Thyroid gland (tissue), 4 donors: Measurements from ENCODE around the gene ARHGAP22. TPM values are rescaled to one million over a fixed set of nuclear protein-coding genes. Genes with fewer than 3 reads are reported as not detected.

ENCODE experiments used
- DNase-seq, 2 donors: peaks; one replicate each; pipeline ENCODE4 v3.0.0-alpha.2; 2019
- H3K27ac ChIP-seq, 3 donors: fragments of 200-600 bp; sonication (generic); 1 replicate in 2 of 3; 2 replicates in 1 of 3; pipeline ENCODE4 v1.5.1; 2016 to 2019; ENCODE audit warnings: mild to moderate bottlenecking in 1 of 3, moderate library complexity in 1 of 3
- H3K27me3 ChIP-seq: fragments of 200-600 bp; sonication (generic); one replicate; pipeline ENCODE4 v1.5.1; 2019
- H3K36me3 ChIP-seq, 2 donors: fragments of 200-600 bp; sonication (generic); one replicate each; pipeline ENCODE4 v1.5.1; 2016 to 2019
- H3K4me1 ChIP-seq, 2 donors: fragments of 200-600 bp; sonication (generic); one replicate each; pipeline ENCODE4 v1.5.1; 2017 to 2019
- H3K4me3 ChIP-seq, 3 donors: fragments of 200-600 bp; sonication (generic); replicated peaks in 1 of 3; 1 replicate in 2 of 3; 2 replicates in 1 of 3; pipeline ENCODE4 v1.5.1; 2016; ENCODE audit warnings: mild to moderate bottlenecking in 1 of 3
- H3K9me3 ChIP-seq: fragments of 200-600 bp; sonication (generic); one replicate; pipeline ENCODE4 v1.5.1; 2017
- POLR2A ChIP-seq, 2 donors: fragments of 450-650 bp; IDR thresholded peaks; one replicate each; pipeline ENCODE4 v1.6.1; 2017; ENCODE audit warnings: antibody characterized with exemption in 2 of 2, mild to moderate bottlenecking in 2 of 2, moderate library complexity in 1 of 2
- WGBS, 2 donors: methylation state at CpG; one replicate each; pipeline ENCODE4 v1.1.5; 2017; 5-methylcytosine and 5-hydroxymethylcytosine counted together
- intact Hi-C: fragments of 100-400 bp; cut with DNase I; formaldehyde crosslinking; loops from one replicate; pipeline ENCODE4 v1.15.1; 2023
- total RNA-seq, 4 donors: library from RNA; depleted of rRNA; stranded (reverse); fragments of >200 nt; gene quantifications; one replicate each; pipeline ENCODE4 v1.2.3, GENCODE V29; 2016
- TF ChIP-seq, protein P1 (sequence below), 6 experiments: fragments of 200-600 bp in 3 of 6; fragments of 450-650 bp in 3 of 6; sonication (generic) in 3 of 6; IDR thresholded peaks; one replicate each; pipeline ENCODE4 v1.5.1; 2016 to 2019; ENCODE audit warnings: antibody characterized with exemption in 6 of 6, mild to moderate bottlenecking in 2 of 6, inconsistent platforms in 1 of 6, moderate library complexity in 1 of 6

Gene ARHGAP22
- total RNA-seq, 4 donors from 2014 or later = 3.4 to 29.5 (median 19.1) TPM

DNA sequence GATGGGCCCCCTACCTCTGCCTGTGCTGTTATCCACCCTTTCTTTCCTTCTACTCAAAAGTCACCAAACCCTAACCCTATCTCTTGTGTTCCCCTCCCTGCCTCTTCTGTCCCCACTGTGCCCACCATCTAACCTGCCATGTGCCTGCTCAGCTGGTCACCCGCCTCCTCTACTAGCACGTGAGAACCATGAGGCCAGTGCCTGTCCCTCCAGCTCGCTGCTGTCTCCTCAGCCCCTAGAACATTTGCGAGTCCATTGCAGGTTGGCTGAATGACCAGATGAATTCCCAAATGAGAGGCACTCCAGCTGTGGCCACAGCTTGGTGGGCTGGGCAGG lies 129.0 kb downstream of the ARHGAP22 start:
- Histone ChIP-seq H3K9me3 (no peaks in the 10 kb centered on the region), H3K4me1 (no peaks in the 10 kb centered on the region), H3K27me3 (no peaks in the 10 kb centered on the region), H3K4me3 (no peak overlapping the region), H3K27ac (no peak overlapping the region), H3K36me3 (no peaks in the 10 kb centered on the region)
- intact Hi-C loops = no loop called here
- no peak for DNase-seq
- TF ChIP-seq, protein P1, sequence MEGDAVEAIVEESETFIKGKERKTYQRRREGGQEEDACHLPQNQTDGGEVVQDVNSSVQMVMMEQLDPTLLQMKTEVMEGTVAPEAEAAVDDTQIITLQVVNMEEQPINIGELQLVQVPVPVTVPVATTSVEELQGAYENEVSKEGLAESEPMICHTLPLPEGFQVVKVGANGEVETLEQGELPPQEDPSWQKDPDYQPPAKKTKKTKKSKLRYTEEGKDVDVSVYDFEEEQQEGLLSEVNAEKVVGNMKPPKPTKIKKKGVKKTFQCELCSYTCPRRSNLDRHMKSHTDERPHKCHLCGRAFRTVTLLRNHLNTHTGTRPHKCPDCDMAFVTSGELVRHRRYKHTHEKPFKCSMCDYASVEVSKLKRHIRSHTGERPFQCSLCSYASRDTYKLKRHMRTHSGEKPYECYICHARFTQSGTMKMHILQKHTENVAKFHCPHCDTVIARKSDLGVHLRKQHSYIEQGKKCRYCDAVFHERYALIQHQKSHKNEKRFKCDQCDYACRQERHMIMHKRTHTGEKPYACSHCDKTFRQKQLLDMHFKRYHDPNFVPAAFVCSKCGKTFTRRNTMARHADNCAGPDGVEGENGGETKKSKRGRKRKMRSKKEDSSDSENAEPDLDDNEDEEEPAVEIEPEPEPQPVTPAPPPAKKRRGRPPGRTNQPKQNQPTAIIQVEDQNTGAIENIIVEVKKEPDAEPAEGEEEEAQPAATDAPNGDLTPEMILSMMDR (IDR thresholded peaks at IDR 0.05) = no peak
- no peak for TF ChIP-seq POLR2A (IDR thresholded peaks at IDR 0.05)
- 87 to 92% methylated on average over 4 of the region's 4 CpGs for WGBS, 2 donors

DNA sequence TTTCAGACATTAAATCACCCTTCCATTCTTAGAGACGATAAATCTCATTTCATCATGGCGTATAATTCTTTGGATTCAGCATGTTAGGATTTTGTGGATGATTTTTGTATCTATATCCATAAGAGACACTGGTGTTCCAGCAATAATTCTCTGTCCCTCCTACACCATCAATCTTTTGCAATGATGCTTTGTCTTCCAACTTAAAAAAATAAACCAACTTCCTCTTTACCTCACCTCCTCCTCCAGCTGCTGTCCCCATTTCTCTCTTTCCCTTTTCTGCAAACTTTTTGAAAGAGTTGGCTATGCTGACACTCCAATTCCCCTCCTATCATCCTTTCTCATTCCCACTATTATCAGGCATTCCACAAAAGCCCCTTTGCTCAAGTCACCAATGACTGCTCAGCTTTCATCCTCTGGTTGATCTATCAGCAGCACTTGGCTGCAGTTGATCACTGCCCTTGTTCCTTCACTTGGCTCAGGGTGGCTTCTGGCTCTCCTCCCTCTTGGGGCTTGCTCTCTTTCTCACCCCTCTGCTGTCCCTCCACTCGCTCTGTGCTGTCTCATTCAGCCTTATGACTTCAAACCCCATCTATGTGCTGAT lies 130.0 kb downstream of the ARHGAP22 start:
- Histone ChIP-seq H3K4me1 (no peaks in the 10 kb centered on the region), H3K27me3 (no peaks in the 10 kb centered on the region), H3K9me3 (no peaks in the 10 kb centered on the region), H3K36me3 (no peaks in the 10 kb centered on the region), H3K27ac (no peak overlapping the region), H3K4me3 (no peak overlapping the region)
- no peak for TF ChIP-seq POLR2A (IDR thresholded peaks at IDR 0.05)
- TF ChIP-seq, protein P1 (IDR thresholded peaks at IDR 0.05) = no peak
- intact Hi-C loops = no loop called here
- no peak for DNase-seq
- WGBS, 2 donors = 91 to 96% methylated on average over 3 of the region's 3 CpGs

DNA sequence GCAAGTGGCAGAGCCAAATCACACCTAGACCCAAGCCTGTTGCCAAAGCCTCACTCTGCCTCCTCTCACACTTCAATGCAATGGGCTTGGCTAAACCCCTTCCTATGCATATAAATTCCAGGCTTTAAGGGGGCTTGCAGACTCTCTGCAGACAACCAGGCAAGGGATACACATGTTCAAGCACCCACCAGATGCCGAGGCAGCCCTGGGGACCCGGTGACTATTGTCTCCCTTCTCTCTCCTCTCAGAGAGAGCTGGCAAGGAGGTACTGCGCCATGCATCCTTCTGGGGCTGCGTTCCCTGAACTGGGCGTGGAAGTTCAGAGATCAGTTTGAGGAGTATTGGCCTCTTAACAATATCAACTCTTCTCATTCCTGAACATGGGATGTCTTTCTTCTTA lies 131.2 kb downstream of the ARHGAP22 start:
- no peaks in the 10 kb centered on the region for H3K36me3 ChIP-seq
- 94 to 98% methylated on average over 5 of the region's 5 CpGs for WGBS, 2 donors
- H3K4me1 ChIP-seq = no peaks in the 10 kb centered on the region
- no peaks in the 10 kb centered on the region for H3K27me3 ChIP-seq
- H3K27ac ChIP-seq = no peak overlapping the region
- H3K9me3 ChIP-seq = no peaks in the 10 kb centered on the region
- H3K4me3 ChIP-seq = no peak overlapping the region
- no peak for TF ChIP-seq POLR2A (IDR thresholded peaks at IDR 0.05)
- TF ChIP-seq, protein P1 (IDR thresholded peaks at IDR 0.05) = no peak
- no peak for DNase-seq
- intact Hi-C loops = no loop called here

DNA sequence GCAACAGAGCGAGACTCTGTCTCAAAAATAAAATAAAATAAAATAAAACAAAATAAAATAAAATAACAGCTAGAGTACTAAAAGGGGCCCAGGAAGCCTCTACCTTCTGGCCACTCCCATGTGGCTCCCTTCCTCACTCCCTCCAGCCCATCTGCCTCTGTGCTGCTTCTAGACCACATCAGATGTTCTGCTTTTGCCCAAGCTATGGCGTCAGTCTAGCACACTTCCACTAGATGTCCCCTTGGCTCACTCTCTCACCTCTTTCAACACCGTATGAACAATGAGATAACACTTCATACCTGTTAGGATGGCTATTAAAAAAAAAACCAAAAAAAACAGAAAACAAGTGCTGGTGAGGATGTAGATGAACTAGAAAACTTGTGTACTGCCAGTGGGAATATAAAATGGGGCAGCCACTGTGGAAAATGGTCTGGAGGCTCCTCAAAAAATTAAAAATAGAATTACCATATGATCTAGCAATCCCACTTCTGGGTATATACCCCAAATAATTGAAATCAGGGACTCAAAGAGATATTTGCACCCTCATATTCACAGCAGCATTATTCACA lies 132.3 kb downstream of the ARHGAP22 start:
- intact Hi-C loops = no loop called here
- H3K4me3 ChIP-seq = no peak overlapping the region
- DNase-seq = no peak
- H3K4me1 ChIP-seq = no peaks in the 10 kb centered on the region
- no peaks in the 10 kb centered on the region for H3K9me3 ChIP-seq
- 61 to 66% methylated on average over 3 of the region's 3 CpGs for WGBS, 2 donors
- no peaks in the 10 kb centered on the region for H3K27me3 ChIP-seq
- no peak for TF ChIP-seq POLR2A (IDR thresholded peaks at IDR 0.05)
- TF ChIP-seq, protein P1 (IDR thresholded peaks at IDR 0.05) = no peak
- no peaks in the 10 kb centered on the region for H3K36me3 ChIP-seq
- no peak overlapping the region for H3K27ac ChIP-seq

DNA sequence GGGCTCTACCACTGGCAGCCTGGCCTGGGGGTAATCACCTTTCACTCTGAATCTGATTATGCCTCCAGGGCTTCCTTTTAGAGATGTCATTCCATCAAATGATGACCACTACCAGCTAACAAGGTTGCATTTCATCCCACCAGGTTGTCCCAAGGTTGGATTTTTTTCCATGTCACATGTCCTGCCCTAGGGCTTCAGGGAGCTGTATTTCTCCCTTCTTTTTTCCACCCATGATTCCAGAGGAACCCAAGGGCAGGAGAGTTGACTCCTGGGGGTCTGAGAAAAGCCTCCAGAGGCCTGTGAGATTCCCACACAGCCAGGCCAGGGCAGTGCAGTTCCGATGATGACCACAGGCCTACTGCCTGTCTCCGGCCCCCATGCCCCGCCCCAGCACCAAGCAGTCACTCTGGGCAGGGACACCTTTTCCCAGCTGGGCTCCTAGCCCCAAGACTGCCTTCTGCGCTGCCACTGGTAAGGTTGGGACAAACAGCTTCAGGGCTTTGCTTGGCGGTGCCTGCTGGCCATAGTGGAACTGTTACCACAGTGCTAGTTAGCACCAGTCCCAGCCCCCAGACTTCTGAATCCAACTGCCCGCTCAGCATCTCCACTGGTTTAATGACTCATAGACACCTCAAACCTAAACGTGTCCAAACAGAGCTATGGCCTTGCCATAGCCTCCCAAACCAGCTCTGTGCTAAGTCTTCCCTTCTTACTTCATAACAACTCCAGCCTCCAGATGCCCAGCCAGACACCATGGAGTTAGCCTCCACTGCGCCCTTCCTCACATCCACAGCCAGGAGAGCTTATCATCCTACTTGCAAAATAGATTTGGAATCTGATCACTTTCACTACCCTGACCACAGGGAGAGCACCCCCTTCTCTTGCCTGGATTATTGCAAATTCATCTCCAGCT lies 133.7 kb downstream of the ARHGAP22 start:
- Histone ChIP-seq H3K4me3 (no peak overlapping the region), H3K4me1 (peaks cover 2 to 6% of the 10 kb centered on the region in 2 donors), H3K27ac (no peak overlapping the region), H3K9me3 (no peaks in the 10 kb centered on the region), H3K27me3 (no peaks in the 10 kb centered on the region), H3K36me3 (no peaks in the 10 kb centered on the region)
- 82 to 91% methylated on average over 8 of the region's 8 CpGs for WGBS, 2 donors
- TF ChIP-seq, protein P1 (IDR thresholded peaks at IDR 0.05) = no peak
- TF ChIP-seq POLR2A (IDR thresholded peaks at IDR 0.05) = no peak
- DNase-seq = no peak
- intact Hi-C loops = no loop called here
